DOHH2 (cell line): ENCODE results near the gene EDAR.

Source experiments
- CTCF ChIP-seq: fragments of 200-600 bp; sonication (generic); IDR thresholded peaks from one replicate; pipeline ENCODE4 v1.5.1; 2014; ENCODE audit warnings: antibody characterized with exemption, mild to moderate bottlenecking, low read depth, low read length; ENCODE audit not compliant: poor library complexity, severe bottlenecking
- EZH2phosphoT487 ChIP-seq: fragments of 200-600 bp; sonication (generic); IDR thresholded peaks from 2 replicates; pipeline ENCODE4 v1.6.1; 2017; ENCODE audit warnings: borderline replicate concordance, mild to moderate bottlenecking, antibody characterized with exemption, low read length, moderate library complexity, mixed read lengths

GRCh38 chr2:108993095-108993937, 4.3 kb upstream of the EDAR start:
- TF ChIP-seq CTCF = no peak
- no peak for TF ChIP-seq EZH2phosphoT487
